GM19324 (cell line): ENCODE results near the gene ATP6AP1.

Experiments used
- ATAC-seq: cut with Tn5 transposase; IDR thresholded peaks from one replicate; pipeline ENCODE4 v1.9.1; 2021; ENCODE audit warnings: mild to moderate bottlenecking, moderate library complexity; ENCODE audit not compliant: unreplicated experiment, low FRiP score

The ATP6AP1 gene

GRCh38 chrX:154443992-154444754 is 15.7 kb downstream of the ATP6AP1 start, which contains the start of gene FAM50A:
Gene FAM50A, plus strand, starts transcription at chrX:154444141. Its CDS starts 95 bp downstream, at chrX:154444236.
- peak; percentile 76 for ATAC-seq

GRCh38 chrX:154444755-154445246 is 16.3 kb downstream of the ATP6AP1 start:
- no peak for ATAC-seq

DNA sequence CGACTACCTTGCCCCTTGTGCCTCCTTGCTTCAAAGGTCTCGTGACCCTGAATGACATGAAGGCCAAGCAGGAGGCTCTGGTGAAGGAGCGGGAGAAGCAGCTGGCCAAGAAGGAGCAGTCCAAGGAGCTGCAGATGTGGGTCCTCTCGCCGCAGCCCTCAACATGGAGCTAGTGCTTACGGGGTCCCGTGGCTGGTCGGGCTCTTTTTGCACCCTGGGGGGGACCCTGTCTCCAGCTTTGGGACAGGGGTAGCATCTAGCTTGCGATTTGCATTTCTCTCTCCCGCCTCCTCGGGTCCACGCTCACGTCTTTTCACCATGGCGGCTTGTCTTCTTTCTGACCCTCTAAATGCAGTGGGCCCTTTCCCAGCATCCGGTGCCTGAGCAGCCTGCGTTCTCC is 17.3 kb downstream of the ATP6AP1 start:
- ATAC-seq = no peak

DNA sequence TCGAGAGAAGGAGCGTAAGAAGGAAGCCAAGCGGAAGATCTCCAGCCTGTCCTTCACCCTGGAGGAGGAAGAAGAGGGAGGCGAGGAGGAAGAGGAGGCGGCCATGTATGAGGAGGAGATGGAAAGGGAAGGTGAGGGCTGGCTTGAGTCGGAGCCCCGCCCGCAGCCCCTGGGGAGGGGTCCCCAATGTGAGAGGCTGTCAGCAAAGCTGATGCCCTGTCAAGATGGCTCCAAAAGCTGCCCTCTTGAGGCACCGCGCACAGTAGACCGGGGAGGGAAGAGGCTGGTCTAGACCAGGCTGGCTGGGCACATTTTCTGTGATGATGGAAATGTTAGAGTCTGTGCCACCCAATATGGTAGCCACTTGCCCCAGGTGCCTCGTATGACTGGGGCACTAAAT is 18.0 kb downstream of the ATP6AP1 start:
- ATAC-seq = no peak

DNA sequence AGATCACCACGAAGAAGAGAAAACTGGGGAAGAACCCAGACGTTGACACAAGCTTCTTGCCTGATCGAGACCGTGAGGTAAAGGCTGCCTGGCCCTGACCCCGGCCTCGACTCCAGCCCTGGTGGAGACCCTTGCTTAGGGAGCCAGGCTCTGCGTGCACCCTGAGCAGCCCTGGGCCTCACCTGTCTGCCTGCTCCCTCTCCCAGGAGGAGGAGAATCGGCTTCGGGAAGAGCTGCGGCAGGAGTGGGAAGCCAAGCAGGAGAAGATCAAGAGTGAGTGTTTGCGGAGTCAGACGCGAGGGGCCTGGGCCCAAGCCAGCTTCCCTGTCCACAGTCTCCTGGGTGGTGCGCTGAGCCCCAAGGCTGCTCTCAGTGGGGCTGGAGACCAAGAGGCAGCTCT is 20.0 kb downstream of the ATP6AP1 start:
- ATAC-seq = no peak

- ATAC-seq = no peak
Observed at GRCh38 chrX:154449618-154450017, 21.1 kb downstream of the ATP6AP1 start.

GRCh38 chrX:154450312-154450711 is 21.8 kb downstream of the ATP6AP1 start:
- no peak for ATAC-seq

DNA sequence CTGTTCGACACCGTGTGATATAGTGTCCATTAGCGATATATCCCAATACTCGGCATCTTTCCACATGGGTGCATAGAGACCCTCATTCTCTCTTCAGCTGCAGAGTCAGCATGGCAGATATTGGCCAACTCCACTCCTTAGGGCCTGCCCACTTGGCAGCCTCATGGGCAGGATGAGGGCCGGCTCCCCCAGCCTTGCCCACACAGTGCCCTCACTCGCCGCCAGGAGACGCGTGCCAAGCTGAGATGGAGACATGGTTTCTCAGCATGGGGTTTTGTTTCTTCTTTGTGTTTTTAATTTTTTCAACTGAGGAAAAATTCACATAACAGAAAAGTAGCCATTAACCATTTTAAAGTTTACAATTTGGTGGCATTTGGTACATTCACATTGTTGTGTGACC is 24.3 kb downstream of the ATP6AP1 start:
- ATAC-seq = no peak

DNA sequence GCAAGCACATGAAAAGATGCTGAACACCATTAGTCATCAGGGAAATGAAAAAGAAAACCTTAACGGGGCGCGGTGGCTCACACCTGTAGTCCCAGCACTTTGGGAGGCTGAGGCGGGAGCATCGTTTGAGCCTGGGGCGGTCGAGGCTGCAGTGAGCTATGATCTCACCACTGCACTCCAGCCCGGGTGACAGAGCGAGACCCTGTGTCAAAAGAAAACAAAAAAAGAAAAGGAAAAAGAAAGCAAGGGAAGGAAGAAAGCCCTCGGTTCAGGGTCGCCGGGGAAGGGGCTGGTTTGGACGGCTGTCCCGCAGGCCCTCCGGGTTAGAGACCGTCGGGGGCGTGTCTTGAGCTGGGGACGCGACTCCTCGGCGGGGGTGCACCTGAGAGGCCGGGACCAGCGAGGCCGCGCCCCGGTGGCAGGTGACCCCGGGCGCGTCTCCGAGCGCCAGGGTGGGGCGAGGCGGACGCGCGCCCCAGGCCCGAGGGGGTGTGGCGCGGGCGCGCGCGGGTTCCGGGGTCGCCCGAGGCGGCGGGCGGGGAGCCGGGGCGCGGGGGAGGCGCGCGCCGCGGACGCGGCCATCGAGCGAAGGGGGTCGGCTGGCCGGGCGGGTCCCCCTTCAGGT is 29.1 kb downstream of the ATP6AP1 start:
- ATAC-seq = peak; percentile 50

DNA sequence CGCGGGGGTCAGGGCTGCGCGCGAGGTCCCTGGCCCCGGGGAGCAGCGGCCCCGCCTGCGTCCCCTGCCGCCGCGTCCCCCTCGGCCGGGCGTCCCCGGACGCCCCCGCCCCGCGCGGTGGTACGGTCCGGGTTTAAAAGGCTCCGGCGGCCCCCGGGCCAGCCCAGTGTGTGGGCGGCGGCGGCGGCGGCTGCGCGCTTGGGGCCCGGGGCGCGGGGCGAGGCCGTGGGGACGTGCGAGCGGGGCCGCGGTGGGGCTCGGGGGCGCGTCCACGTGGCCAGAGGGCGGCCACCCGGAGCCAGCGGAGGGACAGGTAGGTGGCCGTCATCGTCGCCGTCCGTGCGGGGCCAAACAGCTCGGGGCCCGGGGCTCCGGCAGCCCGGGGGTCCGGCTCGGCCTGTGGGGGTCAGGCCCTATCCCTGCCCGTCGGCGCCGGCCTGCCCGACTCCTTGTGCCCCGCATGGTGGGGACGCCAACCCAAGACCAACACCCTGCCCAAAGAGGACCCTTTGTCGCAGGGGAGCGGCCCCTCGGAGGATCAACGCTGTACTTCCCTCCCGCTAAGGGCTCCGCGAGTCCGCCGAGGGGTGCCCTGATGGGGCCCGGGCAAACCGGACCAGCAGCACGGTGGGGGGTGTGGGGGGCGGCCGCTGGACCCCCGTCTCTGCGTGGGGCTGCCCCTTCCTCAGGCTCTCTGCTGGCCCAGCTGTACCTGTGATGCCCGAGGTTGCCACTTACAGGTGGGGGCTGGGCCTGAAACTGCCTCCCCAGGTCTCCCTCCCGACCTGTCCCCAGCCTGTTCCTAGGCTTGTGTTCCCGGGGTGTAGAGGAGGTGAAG is 29.9 kb downstream of the ATP6AP1 start, which contains the start of gene PLXNA3:
TSS of gene PLXNA3 (plus strand) at position 166 of the 838 bp plus-strand sequence. CDS start 1,903 bp downstream, outside the sequence.
- peak; percentile 67 for ATAC-seq

DNA sequence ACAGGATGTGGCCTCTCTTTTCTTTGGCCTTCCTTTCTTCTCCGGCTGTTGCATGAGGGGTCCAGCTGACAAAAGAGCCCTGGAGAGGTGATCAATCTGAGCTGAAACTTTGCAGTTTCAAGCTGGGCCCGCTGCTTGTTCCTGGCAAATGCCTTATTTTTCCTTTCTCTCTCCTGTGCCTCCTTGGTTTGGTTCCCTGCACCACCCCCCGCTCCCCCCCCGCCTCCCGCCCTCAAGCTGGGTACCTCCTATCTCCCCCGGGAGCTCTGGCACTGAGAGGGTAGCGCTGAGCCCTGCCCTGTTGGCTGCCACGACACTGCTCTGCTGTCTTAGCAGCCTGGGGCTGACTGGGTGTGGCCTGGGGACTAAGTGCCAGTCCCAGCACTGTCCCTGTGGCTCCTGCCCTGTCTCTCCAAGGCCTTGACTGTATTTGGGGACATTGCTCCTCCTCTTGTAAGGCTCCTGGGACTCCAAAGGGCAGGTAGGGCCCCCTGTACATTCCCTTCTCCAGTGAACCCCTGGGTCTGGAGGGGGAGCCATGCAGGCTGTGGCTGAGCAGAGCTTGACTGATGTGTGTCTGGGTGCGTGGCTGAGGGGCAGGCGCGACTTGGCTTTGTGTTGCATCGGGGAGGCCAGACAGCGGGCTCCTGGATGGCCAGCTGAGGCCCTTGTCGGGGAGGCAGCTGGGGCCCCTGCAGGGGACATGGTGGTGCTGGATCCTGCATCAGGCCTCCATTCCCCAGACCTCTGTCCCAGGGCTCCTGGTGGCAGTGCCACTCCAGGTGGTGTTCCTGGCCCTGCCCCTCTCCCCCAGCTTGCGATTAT is 30.7 kb downstream of the ATP6AP1 start:
- no peak for ATAC-seq

GRCh38 chrX:154459832-154460231 is 31.4 kb downstream of the ATP6AP1 start:
- no peak for ATAC-seq

GRCh38 chrX:154460326-154460725 is 31.8 kb downstream of the ATP6AP1 start:
- no peak for ATAC-seq

DNA sequence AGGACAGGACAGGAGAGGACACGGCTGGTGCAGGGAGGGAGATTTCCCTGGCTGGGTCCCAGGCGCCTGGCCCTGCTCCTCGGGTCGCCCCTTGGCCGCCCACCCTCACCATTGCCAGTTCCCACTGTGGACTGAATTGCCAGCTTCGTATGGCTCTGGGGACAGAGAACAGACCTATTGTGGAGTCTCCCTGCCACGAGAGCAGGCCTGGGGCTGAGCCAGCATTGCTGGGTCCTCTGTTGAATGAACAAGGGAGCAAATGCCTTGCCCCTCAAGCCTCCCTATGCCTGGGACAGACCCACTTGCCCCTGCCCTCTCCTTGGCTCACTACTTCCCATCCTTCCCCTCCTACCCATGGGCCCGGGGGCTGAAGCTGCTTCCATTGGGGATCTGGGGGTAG is 33.9 kb downstream of the ATP6AP1 start:
- no peak for ATAC-seq

- ATAC-seq = no peak
Observed at GRCh38 chrX:154463611-154464220, 35.2 kb downstream of the ATP6AP1 start.

GRCh38 chrX:154464806-154465365 is 36.4 kb downstream of the ATP6AP1 start:
- no peak for ATAC-seq

GRCh38 chrX:154465601-154466000 is 37.1 kb downstream of the ATP6AP1 start:
- ATAC-seq = no peak

- no peak for ATAC-seq
Observed at GRCh38 chrX:154466036-154466435, 37.6 kb downstream of the ATP6AP1 start.

DNA sequence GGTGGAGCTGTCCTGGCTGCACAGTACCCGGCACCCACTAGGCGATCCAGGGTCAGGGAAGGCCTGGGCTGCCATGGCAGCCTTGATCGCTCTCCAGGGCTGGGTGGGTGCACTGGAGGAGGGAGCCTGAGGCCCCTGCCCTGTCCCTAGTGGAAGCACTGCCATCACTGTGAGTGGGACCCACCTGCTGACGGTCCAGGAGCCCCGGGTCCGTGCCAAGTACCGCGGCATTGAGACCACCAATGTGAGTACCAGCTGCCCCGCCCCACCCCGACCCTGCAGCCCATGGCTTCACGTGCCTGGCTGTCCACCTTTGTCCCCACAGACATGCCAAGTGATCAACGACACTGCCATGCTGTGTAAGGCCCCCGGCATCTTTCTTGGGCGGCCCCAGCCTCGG is 38.4 kb downstream of the ATP6AP1 start:
- no peak for ATAC-seq
